Skin epidermis (tissue), 12 donors: ENCODE data around the gene GPRIN2.

Experiments
- H3K27ac ChIP-seq, 21 experiments: fragments of 200-600 bp; sonication (generic) in 11 of 21; one replicate each; pipeline ENCODE4 v1.5.0; 2020; ENCODE audit warnings: mild to moderate bottlenecking in 3 of 21, inconsistent platforms in 2 of 21, moderate library complexity in 2 of 21
- H3K4me3 ChIP-seq, 7 experiments: fragments of 200-600 bp; sonication (generic) in 2 of 7; one replicate each; pipeline ENCODE4 v1.5.0; 2020; ENCODE audit warnings: inconsistent platforms in 2 of 7, mild to moderate bottlenecking in 2 of 7, moderate library complexity in 1 of 7

GPRIN2 gene

DNA sequence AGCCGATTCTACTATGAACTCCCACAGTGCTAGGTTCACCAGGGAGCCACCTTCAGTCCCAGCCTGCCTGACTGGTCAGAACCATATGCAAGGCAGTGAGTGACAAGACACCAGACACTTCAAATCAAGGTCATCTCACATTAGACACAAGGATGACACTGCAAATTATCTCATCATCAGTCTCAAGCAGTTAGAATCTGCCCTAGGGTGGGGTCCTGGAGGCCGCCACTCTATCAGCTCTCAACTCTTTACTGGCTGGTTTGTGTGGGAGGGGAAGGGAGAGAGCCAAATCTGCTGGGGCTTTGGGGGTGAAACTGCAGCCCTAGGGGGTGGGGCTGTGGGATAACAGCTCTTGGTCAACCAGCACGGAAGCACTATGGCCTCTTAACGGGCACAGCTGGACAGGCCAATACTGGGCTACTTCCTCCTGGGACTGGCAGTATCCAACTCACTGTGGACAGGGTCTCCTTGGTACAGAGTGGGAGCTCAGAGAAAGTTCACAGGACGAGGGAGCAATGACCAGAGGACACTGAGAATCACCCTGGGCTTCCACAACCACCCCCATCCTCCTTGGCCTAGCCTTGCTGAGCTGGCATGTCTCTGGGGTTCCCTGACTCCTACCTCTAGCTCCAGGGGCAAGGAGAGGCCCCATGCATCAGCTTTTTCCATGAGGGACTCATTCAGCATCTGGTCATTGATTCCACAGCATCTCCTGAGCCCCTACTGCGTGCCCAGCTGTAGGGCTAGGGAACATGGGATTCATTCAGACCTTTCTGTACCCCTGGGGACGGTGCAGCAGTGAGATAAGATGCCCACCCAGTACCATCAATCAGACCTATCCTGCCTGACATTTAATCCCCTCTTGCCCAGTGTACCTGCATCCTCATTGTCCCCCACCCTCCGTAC is 5.4 kb downstream of the GPRIN2 start:
- no peak overlapping the region for H3K4me3 ChIP-seq
- no peak overlapping the region for H3K27ac ChIP-seq

DNA sequence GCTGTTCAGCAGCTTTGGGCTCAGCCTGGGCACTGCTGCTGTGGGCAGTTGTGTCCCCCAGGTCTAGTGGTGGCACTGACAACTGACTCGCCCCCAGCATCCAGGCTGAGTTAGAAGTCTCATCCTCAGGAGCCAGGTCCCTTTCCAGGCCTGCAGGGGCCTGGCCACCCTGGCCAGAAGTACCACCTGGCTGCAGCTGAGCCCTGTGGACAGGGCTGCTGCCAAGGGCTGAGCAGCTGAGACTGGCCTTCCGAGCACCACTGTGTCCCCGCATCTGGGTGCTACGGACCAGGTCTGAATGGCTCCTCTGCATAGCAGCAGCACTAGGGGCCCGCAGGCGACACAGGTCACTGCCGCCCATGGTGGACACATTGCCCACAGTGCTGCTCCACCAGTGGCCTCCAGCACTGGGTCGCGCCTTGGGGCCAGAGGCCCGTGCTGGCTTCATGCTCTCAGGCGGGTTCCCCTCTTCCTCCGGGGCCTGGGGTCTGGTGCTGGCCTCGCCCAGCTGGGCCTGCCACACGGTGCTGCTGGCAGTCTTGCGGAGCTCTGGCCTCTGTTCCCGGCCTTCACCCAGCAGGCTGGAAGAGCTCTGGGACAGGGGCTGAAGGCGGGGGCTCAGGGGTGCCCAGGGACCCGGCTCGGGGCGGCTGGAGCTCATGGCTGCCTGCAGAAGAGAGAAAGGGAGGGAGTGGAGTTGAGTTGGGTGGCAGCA is 6.2 kb downstream of the GPRIN2 start:
- no peak overlapping the region for H3K27ac ChIP-seq
- no peak overlapping the region for H3K4me3 ChIP-seq

DNA sequence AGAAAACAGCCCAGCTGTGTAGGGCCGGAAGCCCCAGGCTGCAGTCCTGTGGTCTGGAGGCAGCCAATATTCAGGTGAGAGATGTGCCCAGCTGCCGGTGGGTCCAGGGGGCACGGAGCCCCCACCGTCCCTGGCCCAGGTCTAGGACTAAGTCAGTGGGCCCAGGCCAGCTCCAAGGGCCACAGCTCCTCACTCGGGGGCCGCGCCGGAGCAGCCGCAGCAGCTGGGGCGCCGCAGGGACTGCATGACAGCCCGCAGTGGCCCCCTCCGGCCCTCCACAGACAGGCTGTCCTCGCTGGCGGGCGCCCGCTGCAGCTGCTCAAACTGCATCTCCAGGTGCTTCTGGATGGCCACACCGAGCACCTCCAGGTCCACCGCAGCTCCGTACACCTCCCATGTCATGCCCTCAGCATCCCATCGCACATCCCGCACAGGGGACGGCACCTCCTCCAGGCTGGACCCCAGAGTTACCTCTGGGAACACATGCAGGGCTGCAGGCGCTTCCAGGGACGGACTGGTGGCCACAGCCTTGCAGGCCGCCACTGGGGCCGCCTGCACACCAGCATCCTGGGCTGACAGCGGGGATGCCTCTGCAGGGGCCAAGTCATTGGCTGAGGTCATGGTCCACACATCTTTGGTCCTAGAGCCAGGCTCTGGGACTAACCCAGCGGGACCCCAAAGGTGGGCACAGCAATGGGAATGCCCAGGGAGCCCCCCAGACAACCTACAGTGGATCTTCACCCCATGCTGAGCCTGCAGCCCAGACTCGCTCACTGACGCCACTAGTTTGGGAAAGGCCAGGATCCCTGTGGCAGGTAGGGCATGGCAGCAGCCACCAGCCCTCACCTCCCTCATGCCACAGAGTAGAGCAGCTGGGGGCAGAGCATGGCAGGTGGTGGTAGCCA is 7.0 kb downstream of the GPRIN2 start:
- no peak overlapping the region for H3K4me3 ChIP-seq
- H3K27ac ChIP-seq = no peak overlapping the region

DNA sequence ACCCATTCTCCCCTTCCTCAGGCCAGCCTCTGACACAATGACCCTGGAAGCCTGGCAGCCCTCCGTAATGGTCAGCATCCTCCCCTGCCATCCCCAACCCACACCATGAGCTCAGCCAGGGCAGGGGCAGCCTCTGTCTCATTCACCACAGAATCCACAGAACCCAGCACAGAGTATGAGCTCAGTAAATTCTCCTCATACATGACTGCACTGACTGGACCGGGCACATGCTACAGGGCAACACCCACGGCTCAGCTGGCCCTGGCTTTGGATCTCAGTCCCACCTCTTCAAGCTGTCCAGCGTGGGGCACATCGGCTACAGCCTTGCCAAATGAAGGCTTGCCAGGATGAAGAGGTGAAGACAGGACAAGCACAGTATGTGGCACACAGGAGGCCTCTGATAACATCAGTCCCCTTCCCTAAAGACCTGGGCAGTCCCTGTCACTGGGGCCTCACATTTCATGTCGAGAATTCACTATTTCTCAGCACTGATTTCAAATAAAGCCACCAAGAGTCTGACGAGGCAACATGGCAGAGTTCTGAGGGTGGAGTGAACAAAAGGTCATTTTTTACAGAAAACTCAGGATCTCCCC is 7.9 kb downstream of the GPRIN2 start:
- Histone ChIP-seq H3K27ac (no peak overlapping the region), H3K4me3 (no peak overlapping the region)

DNA sequence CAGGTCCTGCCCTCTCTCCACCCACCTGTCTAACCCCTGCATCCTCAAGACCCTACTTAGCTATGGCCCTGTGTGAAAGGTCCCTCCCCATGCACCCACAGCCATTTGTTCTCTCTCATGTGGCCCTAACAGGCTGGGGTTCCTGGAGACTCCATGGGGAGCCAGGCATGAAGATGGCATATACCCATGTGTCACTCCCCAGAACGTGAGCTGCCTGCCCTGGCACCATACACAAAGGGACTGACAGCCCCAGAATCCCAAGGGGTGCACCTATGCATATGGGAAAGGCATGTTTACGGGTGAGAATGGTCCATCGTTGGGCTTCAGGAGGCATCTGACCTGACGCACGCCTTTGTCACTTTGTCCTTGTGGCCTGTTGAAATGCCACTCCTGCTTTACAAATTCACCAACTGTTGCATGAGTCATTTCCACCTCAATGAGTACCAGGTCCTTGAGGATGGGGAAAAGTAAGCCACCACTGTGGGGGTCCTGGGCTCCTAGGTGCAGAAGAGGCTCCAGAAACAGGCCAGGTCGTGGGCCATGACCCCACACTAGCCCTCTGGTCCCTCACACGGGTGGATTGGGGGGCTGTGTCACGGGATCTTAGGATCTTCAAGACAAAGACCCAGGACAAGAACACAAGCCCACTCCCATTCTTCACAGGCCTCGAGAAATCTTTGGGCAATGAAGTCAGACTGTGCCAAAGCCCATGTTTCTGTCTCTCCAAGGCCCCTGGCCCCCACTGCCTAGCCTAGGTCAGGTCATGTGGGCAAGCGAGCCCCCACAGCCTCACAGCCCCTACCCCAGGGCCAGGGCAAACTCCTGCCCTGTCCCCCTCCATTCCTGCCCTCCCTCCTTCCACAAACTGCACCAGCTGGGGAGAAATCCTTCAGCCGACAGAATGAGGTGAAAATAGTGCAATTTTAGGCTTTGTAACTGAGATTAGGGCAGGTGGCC is 8.6 kb downstream of the GPRIN2 start:
- Histone ChIP-seq H3K4me3 (no peak overlapping the region), H3K27ac (no peak overlapping the region)

DNA sequence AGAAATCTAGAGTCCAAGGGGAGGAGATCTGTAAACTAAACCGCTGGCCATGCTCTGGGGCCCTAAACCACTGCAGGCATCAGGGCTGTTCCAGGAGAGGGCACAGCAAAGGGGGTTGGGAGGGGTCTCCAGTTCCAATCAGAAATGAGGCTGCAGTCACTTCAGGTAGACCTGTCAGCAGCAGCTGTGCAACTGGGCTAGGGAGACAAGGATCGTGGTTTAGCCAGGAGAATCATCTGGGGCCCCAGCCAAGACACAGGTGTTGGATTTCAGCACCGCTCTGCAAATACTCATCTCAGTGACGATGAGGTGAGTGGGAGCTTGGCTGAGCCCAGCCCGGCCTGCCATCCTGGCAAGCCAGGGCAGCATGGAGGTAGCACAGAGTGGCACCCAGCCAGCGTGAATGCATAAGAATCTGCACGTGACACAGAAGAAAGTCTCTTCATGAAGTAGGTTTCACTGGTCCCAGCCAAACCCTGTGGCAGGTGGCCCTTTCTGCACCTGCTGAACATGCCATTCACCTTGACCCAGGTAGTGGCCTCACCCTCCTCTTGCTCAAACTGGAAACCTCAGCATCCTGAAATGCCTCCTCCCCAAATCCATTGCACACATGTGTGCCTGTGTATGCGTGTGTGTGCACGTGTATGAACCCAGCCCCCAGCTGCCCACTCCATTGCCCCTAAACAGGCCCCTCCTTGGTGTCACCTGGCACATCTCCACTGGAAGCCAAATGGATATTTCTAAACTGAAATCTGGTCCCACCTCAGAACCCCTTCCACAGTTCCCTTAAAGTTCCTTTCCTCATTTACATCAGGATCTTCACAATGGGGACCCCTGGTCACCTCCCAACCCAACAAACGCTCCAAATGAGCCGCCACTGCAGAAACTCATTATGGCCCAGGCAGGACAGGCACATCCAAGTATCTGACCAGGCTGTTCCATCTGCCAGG is 9.6 kb downstream of the GPRIN2 start:
- H3K27ac ChIP-seq = no peak overlapping the region

DNA sequence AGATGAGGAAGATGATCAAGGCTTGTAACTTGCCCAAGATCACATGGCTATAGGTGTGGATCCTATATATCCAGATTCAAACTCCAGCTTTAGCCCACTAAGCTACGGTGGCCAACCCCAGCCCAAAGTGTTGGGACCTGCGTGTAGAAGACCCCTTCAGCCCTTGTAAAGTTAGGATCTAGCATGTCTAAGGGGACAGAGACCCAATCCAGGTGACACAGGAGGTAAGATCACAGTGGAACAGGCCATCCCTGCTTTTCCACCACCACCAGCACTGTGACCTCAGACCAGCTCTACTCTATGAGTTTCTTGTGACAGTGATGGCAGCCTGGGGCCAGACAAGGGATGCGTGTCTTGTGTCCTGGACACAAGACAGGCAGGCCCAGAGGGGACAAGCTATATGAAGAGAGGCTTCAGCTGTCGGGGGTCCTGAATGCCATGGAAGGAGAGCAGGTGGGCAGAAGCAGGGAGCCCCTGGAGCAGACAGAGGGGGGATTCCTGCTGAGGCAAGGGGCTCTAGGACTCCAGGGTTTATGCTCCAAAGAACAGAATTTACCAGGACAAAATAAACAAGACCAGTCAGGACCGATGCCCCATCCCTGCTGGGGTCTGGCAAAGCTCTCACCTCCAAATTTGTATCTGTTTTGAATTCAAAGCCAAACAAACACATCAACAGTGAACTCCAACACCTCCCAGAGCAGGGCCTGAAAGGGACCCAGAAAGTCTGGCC is 10.4 kb downstream of the GPRIN2 start:
- H3K27ac ChIP-seq = no peak overlapping the region
- no peak overlapping the region for H3K4me3 ChIP-seq

More for the DNA sequence above, 9.6 kb downstream of the GPRIN2 start:
- H3K4me3 ChIP-seq = no peak overlapping the region

DNA sequence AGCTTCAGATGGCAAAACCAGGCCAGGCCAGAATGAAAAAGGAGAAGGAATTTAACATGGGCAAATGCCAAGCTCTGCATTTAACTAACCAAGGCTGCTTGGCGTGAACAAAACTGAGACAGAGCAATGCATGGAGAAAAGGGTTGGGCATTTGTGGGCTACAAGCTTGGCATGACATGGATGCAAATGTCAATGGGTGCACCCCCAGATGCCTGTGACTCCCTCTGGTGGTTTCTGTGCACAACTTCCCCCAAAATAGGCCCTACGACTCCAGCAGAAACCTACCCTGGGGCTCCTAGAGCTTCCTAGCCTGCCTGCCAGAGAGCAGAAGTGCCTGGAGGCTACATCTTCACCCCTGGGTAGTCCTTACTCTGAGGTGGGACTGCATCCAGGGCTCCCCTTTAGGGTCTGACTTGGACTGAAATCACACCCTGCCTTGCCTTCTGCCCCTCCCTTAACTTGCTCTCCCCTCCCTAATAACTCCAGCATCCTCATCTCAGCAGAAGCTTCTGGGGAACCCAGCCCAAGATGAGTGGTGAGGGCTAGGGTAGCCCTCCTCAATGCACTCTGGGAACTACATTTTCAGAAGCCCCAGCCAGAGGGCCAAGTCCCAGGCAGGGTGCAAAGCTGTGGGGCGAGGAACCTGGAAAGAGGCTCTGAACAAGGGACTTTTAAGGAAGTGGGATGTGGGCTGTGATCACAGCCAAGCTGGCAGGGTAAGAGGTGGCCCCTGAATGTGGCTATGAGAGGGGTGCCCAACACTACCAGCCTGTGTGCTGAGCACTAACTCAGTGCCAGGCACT is 11.3 kb downstream of the GPRIN2 start:
- Histone ChIP-seq H3K27ac (peak overlapping the region in 4 of 21 experiments; percentile 1 to 13 (median 4)), H3K4me3 (no peak overlapping the region)

DNA sequence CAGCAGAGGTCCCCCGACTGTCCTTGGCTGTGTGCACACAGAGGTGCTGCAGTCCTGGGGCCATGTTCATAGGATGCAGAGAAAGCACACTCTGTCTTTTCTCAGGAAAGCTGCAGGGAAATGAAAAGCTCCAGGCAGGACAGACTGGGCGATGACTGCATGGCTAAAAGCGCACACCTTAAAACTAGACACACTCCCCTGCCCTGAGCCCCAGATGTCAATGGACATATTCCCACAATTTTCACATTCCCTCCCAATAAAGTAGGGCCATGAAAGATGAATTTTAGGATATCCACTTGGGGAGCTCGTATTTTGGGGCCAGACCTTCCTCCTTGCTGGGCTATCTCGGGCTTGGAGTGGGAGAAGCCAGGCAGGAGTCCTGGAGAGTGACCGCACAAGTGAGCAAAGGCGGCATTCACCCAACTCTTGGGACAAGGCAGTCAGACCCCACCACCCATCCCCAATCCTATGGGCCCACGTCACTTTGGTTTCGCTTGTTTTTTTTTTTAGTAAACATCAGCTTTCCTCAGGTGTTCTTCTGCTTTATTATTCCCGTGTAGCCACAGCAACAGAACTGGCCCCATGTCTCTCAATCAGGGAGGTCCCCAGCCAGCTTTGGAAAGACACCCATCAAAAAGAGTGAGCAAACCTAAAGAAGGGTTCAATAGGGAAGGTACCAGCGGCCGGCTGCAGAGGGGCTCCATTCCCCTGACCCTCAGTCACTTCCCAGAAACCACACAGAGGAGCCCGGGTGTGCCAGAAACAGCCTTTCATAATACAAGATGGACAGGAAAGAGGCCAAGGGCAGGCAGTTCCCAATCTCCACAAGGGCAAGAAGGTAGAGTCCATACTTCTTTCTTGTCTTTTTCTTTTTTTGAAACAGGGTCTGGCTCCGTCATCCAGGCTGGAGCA is 12.7 kb downstream of the GPRIN2 start:
- Histone ChIP-seq H3K4me3 (no peak overlapping the region), H3K27ac (peak overlapping the region in 1 of 21 experiments; percentile 1)

DNA sequence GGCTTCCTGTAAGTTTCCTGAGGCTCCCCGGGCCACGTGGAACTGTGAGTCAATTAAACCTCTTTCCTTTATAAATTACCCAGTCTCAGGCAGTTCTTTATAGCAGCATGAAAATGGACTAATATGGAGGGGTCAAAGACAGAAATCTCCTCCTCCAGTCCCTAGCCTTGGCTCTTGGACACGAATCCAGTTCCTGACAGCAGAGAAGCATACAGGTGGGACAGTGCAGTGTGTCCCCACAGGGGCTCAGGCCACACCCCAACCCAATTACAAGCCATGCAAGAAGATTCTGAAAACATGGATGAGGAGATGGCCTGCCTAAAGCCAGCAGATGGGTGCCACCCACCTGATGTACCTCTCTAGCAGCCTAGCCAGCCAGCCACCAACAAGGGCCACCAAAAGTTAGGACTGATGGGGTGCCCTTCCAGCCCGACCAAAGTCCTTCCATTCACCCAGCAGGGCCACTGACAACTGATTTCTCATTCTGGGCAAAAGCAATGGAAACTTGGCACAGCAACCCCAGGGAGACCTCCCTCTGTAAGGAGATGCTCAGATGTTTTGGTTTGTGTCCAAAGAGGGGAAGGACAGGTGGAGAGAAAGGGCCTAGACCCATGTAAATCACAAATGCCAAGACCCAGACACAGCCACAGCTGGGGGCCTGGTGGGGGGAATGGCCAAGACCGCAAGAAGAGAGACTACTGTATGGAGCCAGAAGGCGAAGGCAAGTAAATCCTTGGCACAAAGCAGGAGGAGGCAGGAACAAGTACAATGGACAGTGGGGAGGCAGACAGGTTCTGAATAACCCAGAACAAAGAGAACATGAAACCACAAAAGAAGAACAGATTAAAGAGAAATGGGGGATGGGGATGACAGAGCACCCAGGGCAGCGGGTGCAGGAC is 13.6 kb downstream of the GPRIN2 start:
- H3K27ac ChIP-seq = no peak overlapping the region
- no peak overlapping the region for H3K4me3 ChIP-seq

DNA sequence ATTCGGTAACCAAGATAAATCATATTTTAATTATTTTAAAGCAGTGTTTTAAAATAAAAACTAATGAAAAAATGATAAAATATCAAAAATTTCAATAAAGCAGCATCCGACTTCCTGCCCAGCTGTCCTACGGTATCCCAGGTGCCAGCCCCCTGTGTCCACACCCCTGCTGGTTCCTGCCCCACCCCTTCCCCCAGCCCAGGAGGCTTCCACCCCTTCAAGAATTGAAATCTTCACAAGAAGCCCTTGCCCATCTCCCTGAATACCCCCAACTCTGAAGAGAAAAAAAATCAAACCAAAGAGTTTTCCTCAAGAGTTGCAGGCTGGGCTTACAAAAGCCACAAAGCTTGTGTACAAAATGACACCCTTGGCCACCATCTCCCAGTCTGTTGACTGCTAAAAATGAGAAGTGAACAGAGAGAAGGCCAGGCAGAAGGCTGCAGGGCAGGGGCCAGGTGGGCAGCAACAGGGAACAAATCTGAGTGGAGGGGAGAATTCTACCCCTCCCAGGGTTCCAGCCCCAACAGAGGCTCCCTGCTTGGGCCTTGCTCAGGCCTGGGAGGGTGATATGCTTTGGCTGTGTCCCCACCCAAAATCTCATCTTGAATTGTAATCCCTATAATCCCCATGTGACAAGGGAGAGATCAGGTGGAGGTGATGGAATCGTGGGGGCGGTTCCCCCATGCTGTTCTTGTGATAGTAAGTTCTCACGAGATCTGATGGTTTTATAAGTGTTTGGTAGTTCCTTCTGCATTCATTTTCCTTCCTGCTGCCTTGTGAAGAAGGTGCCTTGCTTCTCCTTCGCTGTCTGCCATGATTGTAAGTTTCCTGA is 14.5 kb downstream of the GPRIN2 start:
- H3K27ac ChIP-seq = no peak overlapping the region
- H3K4me3 ChIP-seq = no peak overlapping the region

DNA sequence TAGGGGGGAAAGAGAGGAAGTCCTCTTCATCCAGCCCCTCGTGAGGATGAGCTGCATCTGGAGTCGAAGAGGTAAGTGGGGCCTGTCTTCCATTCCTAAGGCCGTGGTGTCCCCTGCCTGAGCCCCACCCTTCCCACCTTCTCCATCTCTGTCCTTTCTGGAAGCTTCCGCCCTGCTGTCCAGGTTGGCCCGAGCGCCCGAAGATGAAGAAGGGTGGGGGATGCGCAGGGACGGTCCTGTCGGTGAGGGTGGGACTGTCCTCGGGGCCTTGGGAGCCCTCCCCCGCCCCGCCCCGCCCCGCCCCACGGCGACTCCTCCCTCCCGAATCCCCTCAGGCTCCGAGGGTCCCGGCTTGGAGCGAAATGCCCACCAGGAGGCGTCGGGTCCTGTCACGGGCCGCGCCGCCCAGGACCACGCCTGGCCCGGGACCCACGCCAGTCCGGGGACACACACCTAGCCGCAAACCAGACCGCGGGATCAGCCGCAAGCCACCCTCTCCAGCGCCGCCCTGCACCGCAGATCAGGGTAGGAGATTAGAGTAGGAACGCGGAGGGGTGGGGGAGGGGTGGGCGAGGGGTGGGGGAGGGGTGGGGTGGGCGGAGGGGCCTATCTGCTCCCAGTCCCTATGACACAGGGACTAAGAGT is 15.3 kb downstream of the GPRIN2 start:
- peak overlapping the region in 1 of 7 experiments; percentile 1 for H3K4me3 ChIP-seq
- H3K27ac ChIP-seq = no peak overlapping the region
